Loucy (cell line): ENCODE data around the gene ALB.

ENCODE experiments used
- H2AFZ ChIP-seq: fragments of 200-600 bp; sonication (generic); 2 replicates; pipeline ENCODE4 v1.6.0; 2016; ENCODE audit warnings: antibody characterized with exemption, mild to moderate bottlenecking, low read length, moderate library complexity
- H3F3A ChIP-seq: fragments of 200-600 bp; 2 replicates; pipeline ENCODE4 v1.6.0; 2016; ENCODE audit warnings: antibody characterized with exemption, low read depth, mild to moderate bottlenecking
- H3K27me3 ChIP-seq: fragments of 200-600 bp; sonication (generic); 2 replicates; pipeline ENCODE4 v1.6.1; 2014; ENCODE audit warnings: low read length, mild to moderate bottlenecking; ENCODE audit not compliant: insufficient read depth, poor library complexity, severe bottlenecking
- H3K36me3 ChIP-seq: fragments of 200-600 bp; sonication (generic); 2 replicates; pipeline ENCODE4 v1.6.1; 2016; ENCODE audit warnings: low read length; ENCODE audit not compliant: insufficient read depth
- H3K4me1 ChIP-seq: fragments of 200-600 bp; sonication (generic); 2 replicates; pipeline ENCODE4 v1.5.1; 2014; ENCODE audit warnings: low read length, mild to moderate bottlenecking; ENCODE audit not compliant: insufficient read depth, poor library complexity, severe bottlenecking
- H3K4me2 ChIP-seq: fragments of 200-600 bp; sonication (generic); 2 replicates; pipeline ENCODE4 v1.6.0; 2014; ENCODE audit warnings: antibody characterized with exemption, low read length, low read depth, mild to moderate bottlenecking; ENCODE audit not compliant: poor library complexity, severe bottlenecking
- H3K4me3 ChIP-seq: fragments of 200-600 bp; sonication (generic); 2 replicates; pipeline ENCODE4 v1.5.1; 2014; ENCODE audit warnings: low read length, mild to moderate bottlenecking, mixed read lengths; ENCODE audit not compliant: poor library complexity, severe bottlenecking
- H3K79me2 ChIP-seq: fragments of 200-600 bp; sonication (generic); 2 replicates; pipeline ENCODE4 v1.6.1; 2014; ENCODE audit warnings: low read length; ENCODE audit not compliant: insufficient read depth
- H3K9ac ChIP-seq: fragments of 200-600 bp; sonication (generic); 2 replicates; pipeline ENCODE4 v1.6.0; 2014; ENCODE audit warnings: mild to moderate bottlenecking, low read depth, low read length, moderate library complexity; ENCODE audit not compliant: poor library complexity, severe bottlenecking
- H3K9me2 ChIP-seq: fragments of 200-600 bp; sonication (generic); replicated peaks from 2 replicates; pipeline ENCODE4 v1.6.1; 2016; ENCODE audit warnings: low read depth, low read length, mixed read lengths
- H3K9me3 ChIP-seq: fragments of 200-600 bp; sonication (generic); 2 replicates; pipeline ENCODE4 v1.6.1; 2014; ENCODE audit warnings: mild to moderate bottlenecking, antibody characterized with exemption, low read length, low read depth; ENCODE audit not compliant: insufficient read depth
- H4K20me1 ChIP-seq: fragments of 200-600 bp; sonication (generic); 2 replicates; pipeline ENCODE4 v1.6.0; 2014; ENCODE audit warnings: antibody characterized with exemption, low read length, mild to moderate bottlenecking; ENCODE audit not compliant: insufficient read depth, poor library complexity, severe bottlenecking
- CTCF ChIP-seq: fragments of 200-600 bp; sonication (generic); conservative IDR thresholded peaks from 2 replicates; pipeline ENCODE4 v1.5.1; 2014; ENCODE audit warnings: mild to moderate bottlenecking, antibody characterized with exemption, low read length
- EZH2phosphoT487 ChIP-seq: fragments of 200-600 bp; IDR thresholded peaks from 2 replicates; pipeline ENCODE4 v1.6.1; 2018; ENCODE audit warnings: antibody characterized with exemption, mild to moderate bottlenecking, moderate library complexity, borderline replicate concordance

ALB gene

GRCh38 chr4:73409978-73410548 lies 6.0 kb downstream of the ALB start:
- Histone ChIP-seq H3K9me2 (no peaks in the 10 kb centered on the region), H3K36me3 (no peaks in the 10 kb centered on the region), H3K4me2 (no peak overlapping the region), H4K20me1 (no peaks in the 10 kb centered on the region), H3F3A (no peaks in the 10 kb centered on the region), H3K9ac (no peak overlapping the region), H3K9me3 (no peaks in the 10 kb centered on the region), H3K4me1 (no peaks in the 10 kb centered on the region), H3K27me3 (no peaks in the 10 kb centered on the region), H2AFZ (no peak overlapping the region), H3K4me3 (no peak overlapping the region), H3K79me2 (no peaks in the 10 kb centered on the region)
- no peak for TF ChIP-seq CTCF
- no peak for TF ChIP-seq EZH2phosphoT487

- Histone ChIP-seq H2AFZ (no peak overlapping the region), H3K4me2 (no peak overlapping the region), H3K4me3 (no peak overlapping the region), H3K79me2 (no peaks in the 10 kb centered on the region), H3K9me2 (no peaks in the 10 kb centered on the region), H3K9me3 (no peaks in the 10 kb centered on the region), H3K9ac (no peak overlapping the region), H4K20me1 (no peaks in the 10 kb centered on the region), H3K36me3 (no peaks in the 10 kb centered on the region), H3K27me3 (no peaks in the 10 kb centered on the region), H3F3A (no peaks in the 10 kb centered on the region), H3K4me1 (no peaks in the 10 kb centered on the region)
- TF ChIP-seq EZH2phosphoT487 (no peak), CTCF (no peak)
Measured at GRCh38 chr4:73410916-73411730, 7.0 kb downstream of the ALB start.

- no peaks in the 10 kb centered on the region for H3K27me3 ChIP-seq
- no peaks in the 10 kb centered on the region for H3K36me3 ChIP-seq
- no peaks in the 10 kb centered on the region for H4K20me1 ChIP-seq
- no peak overlapping the region for H3K4me3 ChIP-seq
- H3K4me1 ChIP-seq: no peaks in the 10 kb centered on the region
- no peaks in the 10 kb centered on the region for H3K9me2 ChIP-seq
- no peak overlapping the region for H3K4me2 ChIP-seq
- no peaks in the 10 kb centered on the region for H3K79me2 ChIP-seq
- no peak overlapping the region for H3K9ac ChIP-seq
- TF ChIP-seq CTCF: no peak
- TF ChIP-seq EZH2phosphoT487: no peak
- no peak overlapping the region for H2AFZ ChIP-seq
- no peaks in the 10 kb centered on the region for H3K9me3 ChIP-seq
- no peaks in the 10 kb centered on the region for H3F3A ChIP-seq
Measured at GRCh38 chr4:73411731-73412414, 7.8 kb downstream of the ALB start.
